Activated T-cell treated with anti-CD3 and anti-CD28 coated beads, Interleukin-2, amount 50 U/mL, for 24 hours (primary cell): Measurements from ENCODE around the gene ELOVL2.
"Not testable (repeated sequence)": the region's sequence is repeated elsewhere in the genome, so short reads cannot be mapped to it uniquely, and the experiment has no call there.

Source experiments
- DNase-seq: peaks from one replicate; pipeline ENCODE4 v3.0.0-alpha.2; 2020
- H3K27ac Mint-ChIP-seq: 2 replicates; pipeline ENCODE4 v1.8.0; 2020; ENCODE audit warnings: mild to moderate bottlenecking, mixed read lengths
- H3K27me3 Mint-ChIP-seq: 2 replicates; pipeline ENCODE4 v1.8.0; 2020; ENCODE audit warnings: mixed read lengths
- H3K36me3 Mint-ChIP-seq: 2 replicates; pipeline ENCODE4 v1.8.0; 2020; ENCODE audit warnings: low read depth, mixed read lengths
- H3K4me1 Mint-ChIP-seq: 2 replicates; pipeline ENCODE4 v1.8.0; 2020; ENCODE audit warnings: low read depth, mixed read lengths
- H3K4me3 Mint-ChIP-seq: 2 replicates; pipeline ENCODE4 v1.8.0; 2020; ENCODE audit warnings: mild to moderate bottlenecking, moderate library complexity, mixed read lengths
- H3K9me3 Mint-ChIP-seq: 2 replicates; pipeline ENCODE4 v1.8.0; 2020; ENCODE audit warnings: mixed read lengths

The ELOVL2 gene

GRCh38 chr6:11021714-11022113 is 22.4 kb downstream of the ELOVL2 start:
- no peaks in the 10 kb centered on the region for H3K4me1 Mint-ChIP-seq
- no peak overlapping the region for H3K27ac Mint-ChIP-seq
- H3K36me3 Mint-ChIP-seq = no peaks in the 10 kb centered on the region
- no peak overlapping the region for H3K4me3 Mint-ChIP-seq
- H3K27me3 Mint-ChIP-seq = peaks cover 38% of the 10 kb centered on the region
- no peak for DNase-seq
- no peaks in the 10 kb centered on the region for H3K9me3 Mint-ChIP-seq

DNA sequence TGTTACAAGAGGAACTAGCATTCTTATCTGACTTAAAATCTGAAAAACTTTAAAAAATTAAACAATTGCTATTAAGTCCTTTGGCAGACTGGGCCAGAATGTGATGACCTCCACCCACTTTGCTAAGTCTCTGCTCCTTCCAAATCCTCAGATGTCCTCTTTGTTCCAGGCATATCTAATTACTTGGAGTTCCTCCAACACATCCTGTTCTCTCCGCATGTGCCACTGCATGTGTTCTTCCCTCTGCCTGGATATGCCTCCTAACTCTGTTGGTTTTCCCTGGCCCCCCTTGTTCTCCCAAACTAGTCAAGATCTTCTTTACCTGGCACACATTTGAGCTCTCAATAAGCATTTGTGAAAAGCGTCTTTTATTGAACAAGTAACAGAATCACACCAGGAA is 23.1 kb downstream of the ELOVL2 start:
- peaks cover 37% of the 10 kb centered on the region for H3K27me3 Mint-ChIP-seq
- DNase-seq = no peak
- no peaks in the 10 kb centered on the region for H3K4me1 Mint-ChIP-seq
- no peak overlapping the region for H3K4me3 Mint-ChIP-seq
- no peak overlapping the region for H3K27ac Mint-ChIP-seq
- no peaks in the 10 kb centered on the region for H3K9me3 Mint-ChIP-seq
- H3K36me3 Mint-ChIP-seq = no peaks in the 10 kb centered on the region

DNA sequence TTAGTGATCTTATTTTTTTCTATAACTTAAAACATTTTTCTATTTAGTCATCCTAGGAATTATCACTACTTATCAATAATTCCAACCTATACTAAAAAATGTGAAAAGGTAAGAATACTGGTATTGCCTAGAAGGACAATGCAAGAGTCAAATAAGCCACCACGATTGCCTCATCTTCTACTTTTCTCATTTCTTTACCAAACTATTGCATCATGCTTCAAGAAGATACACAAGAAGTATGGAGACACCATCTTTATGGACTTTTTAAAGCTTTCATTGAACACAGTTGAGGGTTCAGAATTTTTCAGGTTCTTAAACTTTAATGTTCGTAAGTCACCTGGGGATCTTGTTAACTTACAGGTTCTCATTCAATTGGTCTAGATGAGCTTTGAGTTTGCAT is 25.9 kb downstream of the ELOVL2 start:
- Mint-ChIP-seq H3K4me1 (no peaks in the 10 kb centered on the region), H3K27ac (no peak overlapping the region), H3K9me3 (no peaks in the 10 kb centered on the region), H3K27me3 (peaks cover 34% of the 10 kb centered on the region), H3K4me3 (no peak overlapping the region), H3K36me3 (no peaks in the 10 kb centered on the region)
- no peak for DNase-seq

GRCh38 chr6:11017090-11017489 is 27.0 kb downstream of the ELOVL2 start:
- DNase-seq = no peak
- no peak overlapping the region for H3K27ac Mint-ChIP-seq
- H3K27me3 Mint-ChIP-seq = peaks cover 30% of the 10 kb centered on the region
- H3K9me3 Mint-ChIP-seq = no peaks in the 10 kb centered on the region
- H3K4me1 Mint-ChIP-seq = no peaks in the 10 kb centered on the region
- no peaks in the 10 kb centered on the region for H3K36me3 Mint-ChIP-seq
- H3K4me3 Mint-ChIP-seq = no peak overlapping the region

DNA sequence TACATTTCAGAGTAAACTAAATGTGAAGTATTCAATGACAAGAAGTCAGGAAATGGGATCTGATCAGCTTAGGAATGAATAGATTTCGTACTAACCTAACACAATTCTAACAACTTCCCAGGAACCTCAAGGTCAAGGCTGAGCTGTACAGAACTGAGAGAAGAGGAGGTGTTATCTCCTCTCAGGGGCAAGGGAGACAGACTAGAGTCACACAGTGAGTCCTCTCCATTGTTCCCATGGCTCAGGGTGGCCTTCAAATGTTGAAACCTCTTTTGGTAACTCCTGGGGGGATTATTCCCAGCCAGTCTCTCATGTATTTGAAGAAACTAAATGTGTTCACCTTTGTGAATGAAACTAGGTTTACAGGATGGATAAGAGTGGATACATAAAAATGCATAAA is 27.7 kb downstream of the ELOVL2 start:
- no peak for DNase-seq
- Mint-ChIP-seq H3K9me3 (no peaks in the 10 kb centered on the region), H3K36me3 (no peaks in the 10 kb centered on the region), H3K27me3 (peaks cover 28% of the 10 kb centered on the region), H3K27ac (no peak overlapping the region), H3K4me3 (no peak overlapping the region), H3K4me1 (no peaks in the 10 kb centered on the region)

DNA sequence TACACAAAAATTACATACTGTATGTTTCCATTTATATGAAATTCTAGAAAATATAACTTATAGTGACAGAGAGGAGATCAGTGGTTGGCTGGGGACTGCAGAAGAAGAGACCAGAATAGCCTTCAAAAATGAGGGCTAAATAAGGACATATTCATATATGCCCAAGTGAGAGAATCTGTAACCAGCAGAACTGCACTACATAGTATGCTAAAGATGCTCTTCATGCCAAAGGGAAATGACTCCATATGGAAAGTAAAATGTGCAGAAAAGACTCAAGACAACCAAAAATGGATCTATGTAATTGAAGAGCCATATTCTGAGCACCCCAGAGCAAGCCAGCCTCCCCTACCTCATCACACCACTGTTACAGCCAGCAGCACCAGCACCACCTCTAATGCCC is 29.0 kb downstream of the ELOVL2 start:
- DNase-seq = no peak
- H3K27ac Mint-ChIP-seq = no peak overlapping the region
- no peak overlapping the region for H3K4me3 Mint-ChIP-seq
- H3K4me1 Mint-ChIP-seq = no peaks in the 10 kb centered on the region
- H3K9me3 Mint-ChIP-seq = no peaks in the 10 kb centered on the region
- no peaks in the 10 kb centered on the region for H3K36me3 Mint-ChIP-seq
- H3K27me3 Mint-ChIP-seq = peaks cover 26% of the 10 kb centered on the region

GRCh38 chr6:11013721-11014070 is 30.4 kb downstream of the ELOVL2 start:
- Mint-ChIP-seq H3K4me1 (no peaks in the 10 kb centered on the region), H3K4me3 (no peak overlapping the region), H3K36me3 (no peaks in the 10 kb centered on the region), H3K27me3 (peaks cover 33% of the 10 kb centered on the region), H3K9me3 (no peaks in the 10 kb centered on the region), H3K27ac (no peak overlapping the region)
- no peak for DNase-seq

GRCh38 chr6:11012976-11013720 is 31.0 kb downstream of the ELOVL2 start:
- Mint-ChIP-seq H3K4me3 (no peak overlapping the region), H3K9me3 (no peaks in the 10 kb centered on the region), H3K4me1 (no peaks in the 10 kb centered on the region), H3K27me3 (peaks cover 33% of the 10 kb centered on the region), H3K27ac (no peak overlapping the region), H3K36me3 (no peaks in the 10 kb centered on the region)
- DNase-seq = no peak

- no peaks in the 10 kb centered on the region for H3K9me3 Mint-ChIP-seq
- no peaks in the 10 kb centered on the region for H3K4me1 Mint-ChIP-seq
- H3K36me3 Mint-ChIP-seq = no peaks in the 10 kb centered on the region
- H3K4me3 Mint-ChIP-seq = no peak overlapping the region
- no peak overlapping the region for H3K27ac Mint-ChIP-seq
- H3K27me3 Mint-ChIP-seq = peaks cover 29% of the 10 kb centered on the region
- no peak for DNase-seq
Observed at GRCh38 chr6:11012295-11012754, 31.8 kb downstream of the ELOVL2 start.

GRCh38 chr6:11011787-11012234 is 32.3 kb downstream of the ELOVL2 start:
- DNase-seq = no peak
- no peak overlapping the region for H3K27ac Mint-ChIP-seq
- no peaks in the 10 kb centered on the region for H3K9me3 Mint-ChIP-seq
- H3K4me1 Mint-ChIP-seq = no peaks in the 10 kb centered on the region
- no peak overlapping the region for H3K4me3 Mint-ChIP-seq
- no peaks in the 10 kb centered on the region for H3K36me3 Mint-ChIP-seq
- H3K27me3 Mint-ChIP-seq = peaks cover 29% of the 10 kb centered on the region

DNA sequence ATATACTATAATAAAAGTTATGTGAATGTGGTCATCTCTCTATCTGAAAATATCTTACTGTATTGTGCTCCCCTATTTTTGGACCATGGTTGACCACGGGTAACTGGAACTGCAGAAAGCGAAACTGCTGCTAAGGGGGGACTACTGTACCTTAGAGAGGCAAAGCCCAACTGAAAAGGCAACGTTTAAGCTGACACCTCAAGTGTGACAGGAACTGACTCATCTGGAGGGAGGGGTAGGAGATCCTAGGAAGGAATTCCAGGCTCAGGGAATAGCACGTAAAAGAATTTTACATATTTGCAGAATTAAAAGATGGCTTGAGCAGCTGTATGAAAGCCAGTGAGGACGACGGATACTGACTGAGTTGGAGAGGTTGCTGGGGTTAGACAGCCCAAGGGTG is 34.8 kb downstream of the ELOVL2 start:
- no peaks in the 10 kb centered on the region for H3K36me3 Mint-ChIP-seq
- no peaks in the 10 kb centered on the region for H3K4me1 Mint-ChIP-seq
- H3K9me3 Mint-ChIP-seq = no peaks in the 10 kb centered on the region
- no peak overlapping the region for H3K4me3 Mint-ChIP-seq
- H3K27ac Mint-ChIP-seq = no peak overlapping the region
- H3K27me3 Mint-ChIP-seq = peaks cover 22% of the 10 kb centered on the region
- DNase-seq = no peak

- Mint-ChIP-seq H3K4me1 (no peaks in the 10 kb centered on the region), H3K27ac (no peak overlapping the region), H3K9me3 (no peaks in the 10 kb centered on the region), H3K36me3 (no peaks in the 10 kb centered on the region), H3K27me3 (peaks cover 20% of the 10 kb centered on the region), H3K4me3 (no peak overlapping the region)
- DNase-seq = no peak
Observed at GRCh38 chr6:11008821-11009220, 35.3 kb downstream of the ELOVL2 start.

- H3K27ac Mint-ChIP-seq = no peak overlapping the region
- no peaks in the 10 kb centered on the region for H3K4me1 Mint-ChIP-seq
- H3K36me3 Mint-ChIP-seq = no peaks in the 10 kb centered on the region
- H3K9me3 Mint-ChIP-seq = no peaks in the 10 kb centered on the region
- no peak for DNase-seq
- H3K4me3 Mint-ChIP-seq = no peak overlapping the region
- H3K27me3 Mint-ChIP-seq = peaks cover 14% of the 10 kb centered on the region
Observed at GRCh38 chr6:11007715-11008608, 36.1 kb downstream of the ELOVL2 start.

DNA sequence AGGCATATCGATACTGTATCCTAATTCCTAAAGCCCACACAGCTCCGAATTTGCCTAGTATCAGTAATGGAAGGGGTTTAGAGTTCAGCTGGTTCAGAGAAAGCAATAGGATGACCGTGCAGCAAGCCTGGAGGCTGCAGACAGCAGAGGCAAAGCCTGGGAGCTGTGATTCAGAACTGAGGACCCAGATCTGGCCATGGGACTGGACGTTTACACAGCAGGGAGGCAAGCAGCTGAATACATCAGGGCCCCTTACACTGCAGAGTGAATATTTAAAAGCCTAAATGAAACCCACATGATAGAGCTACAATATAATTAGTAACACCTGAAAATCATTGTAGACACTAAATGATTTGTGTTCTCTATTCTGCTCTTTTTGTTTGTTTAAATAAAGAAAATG is 38.0 kb downstream of the ELOVL2 start:
- Mint-ChIP-seq H3K27ac (no peak overlapping the region), H3K4me1 (no peaks in the 10 kb centered on the region), H3K4me3 (no peak overlapping the region), H3K36me3 (no peaks in the 10 kb centered on the region), H3K27me3 (peaks cover 18% of the 10 kb centered on the region), H3K9me3 (no peaks in the 10 kb centered on the region)
- no peak for DNase-seq

GRCh38 chr6:11003297-11003696 is 40.8 kb downstream of the ELOVL2 start:
- H3K27me3 Mint-ChIP-seq, H3K36me3 Mint-ChIP-seq, H3K4me3 Mint-ChIP-seq, H3K9me3 Mint-ChIP-seq, H3K27ac Mint-ChIP-seq, DNase-seq, H3K4me1 Mint-ChIP-seq: not testable (repeated sequence)
